H1 (cell line): ENCODE data around the gene OR10P1. TPM values are rescaled to one million over a fixed set of nuclear protein-coding genes. Genes with fewer than 3 reads are reported as not detected.

Experiments
- CTCF ChIA-PET: fragments of 300-600 bp; sonication (Branson Sonifier 250); formaldehyde crosslinking; loops from one replicate; lab custom pipeline; 2021; ENCODE audit not compliant: partially characterized antibody; lab: Charles Lee
- POLR2A ChIA-PET: fragments of 300-600 bp; sonication (Branson Sonifier 250); formaldehyde crosslinking; loops from one replicate; lab custom pipeline; 2021; ENCODE audit warnings: inconsistent platforms; ENCODE audit not compliant: partially characterized antibody; lab: Charles Lee
- DNase-seq, 2 experiments: peaks; one replicate each; pipeline versions ENCODE4 v3.0.0 to v3.0.0-alpha.2; 2010 to 2022; ENCODE audit warnings: low spot score in 2 of 2, low read depth in 1 of 2, mixed read lengths in 1 of 2
- FAIRE-seq: peaks from 2 replicates; lab custom pipeline; 2011; peaks lifted over from hg19 to GRCh38; lab: Jason Lieb, UNC
- H2AFZ ChIP-seq: 2 replicates; pipeline ENCODE4 v1.8.1; 2012; ENCODE audit warnings: low read length, inconsistent platforms
- H2AK5ac ChIP-seq: 2 replicates; pipeline ENCODE4 v1.6.1; 2013; ENCODE audit warnings: low read depth, low read length
- H2BK120ac ChIP-seq: replicated peaks from 2 replicates; pipeline ENCODE3; 2013; ENCODE audit warnings: low read depth, low read length, inconsistent platforms
- H2BK12ac ChIP-seq: 2 replicates; pipeline ENCODE4 v1.6.1; 2013; ENCODE audit warnings: low read depth, low read length
- H2BK15ac ChIP-seq: 2 replicates; pipeline ENCODE4 v1.6.1; 2013; ENCODE audit warnings: low read length
- H2BK20ac ChIP-seq: 2 replicates; pipeline ENCODE4 v1.6.1; 2013; ENCODE audit warnings: low read length
- H2BK5ac ChIP-seq: 2 replicates; pipeline ENCODE4 v1.6.1; 2013; ENCODE audit warnings: low read depth, low read length
- H3K14ac ChIP-seq: 2 replicates; pipeline ENCODE4 v1.6.1; 2013; ENCODE audit warnings: inconsistent platforms; ENCODE audit not compliant: insufficient read length
- H3K18ac ChIP-seq: 2 replicates; pipeline ENCODE4 v1.6.1; 2013; ENCODE audit warnings: low read length; ENCODE audit errors: extremely low read depth
- H3K23ac ChIP-seq: 2 replicates; pipeline ENCODE4 v1.6.1; 2013; ENCODE audit warnings: inconsistent platforms; ENCODE audit not compliant: insufficient read length
- H3K23me2 ChIP-seq: 2 replicates; pipeline ENCODE4 v1.6.1; 2013; ENCODE audit warnings: low read depth, low read length
- H3K27ac ChIP-seq: 2 replicates; pipeline ENCODE4 v1.6.1; 2011; ENCODE audit warnings: low read depth, low read length, inconsistent platforms
- H3K27me3 ChIP-seq, 4 experiments: replicated peaks in 1 of 4; 1 replicate in 1 of 4; 2 replicates in 3 of 4; pipeline versions ENCODE4 v1.6.1 to v1.8.1; 2011 to 2013; ENCODE audit warnings: low read length in 3 of 4, mild to moderate bottlenecking in 3 of 4, inconsistent platforms in 2 of 4, mixed read lengths in 2 of 4, moderate library complexity in 1 of 4; ENCODE audit not compliant: control insufficient read depth in 3 of 4, insufficient read depth in 3 of 4; ENCODE audit errors: extremely low read depth in 1 of 4
- H3K36me3 ChIP-seq, 4 experiments: 2 replicates each; pipeline versions ENCODE4 v1.6.1 to v1.8.1; 2011 to 2013; ENCODE audit warnings: mild to moderate bottlenecking in 4 of 4, low read length in 3 of 4, moderate library complexity in 2 of 4, control low read depth in 1 of 4, inconsistent platforms in 1 of 4; ENCODE audit not compliant: insufficient read depth in 4 of 4, control insufficient read depth in 2 of 4
- H3K4ac ChIP-seq: replicated peaks from 2 replicates; pipeline ENCODE3; 2013; ENCODE audit warnings: low read length, low read depth, mixed read lengths, inconsistent platforms; ENCODE audit not compliant: insufficient read length
- H3K4me1 ChIP-seq, 4 experiments: replicated peaks in 1 of 4; 1 replicate in 1 of 4; 2 replicates in 3 of 4; pipeline versions ENCODE4 v1.6.1 to v1.8.1; 2011 to 2013; ENCODE audit warnings: low read length in 3 of 4, inconsistent platforms in 2 of 4, mixed read lengths in 1 of 4; ENCODE audit not compliant: insufficient read depth in 4 of 4, control insufficient read depth in 3 of 4
- H3K4me2 ChIP-seq, 2 experiments: 2 replicates each; pipeline versions ENCODE4 v1.6.1 to v1.8.1; 2011 to 2013; ENCODE audit warnings: low read depth in 2 of 2, low read length in 2 of 2, control low read depth in 1 of 2, inconsistent platforms in 1 of 2, mild to moderate bottlenecking in 1 of 2; ENCODE audit not compliant: insufficient read depth in 1 of 2
- H3K4me3 ChIP-seq, 4 experiments: fragments of 200-600, 300-600 bp in 1 of 4; sonication (generic), shearing (Covaris generic), sonication (Bioruptor Twin) in 1 of 4; 2 replicates each; pipeline versions ENCODE4 v1.5.1 to v1.8.1; 2011 to 2016; ENCODE audit warnings: low read length in 4 of 4, low read depth in 3 of 4, control low read depth in 2 of 4, inconsistent platforms in 2 of 4, mild to moderate bottlenecking in 2 of 4, mixed read lengths in 1 of 4, moderate library complexity in 1 of 4; ENCODE audit not compliant: insufficient read depth in 2 of 4; ENCODE audit errors: extremely low read depth in 1 of 4
- H3K56ac ChIP-seq: replicated peaks from 2 replicates; pipeline ENCODE3; 2013; ENCODE audit warnings: low read depth, mild to moderate bottlenecking, mixed read lengths, low read length, inconsistent platforms; ENCODE audit not compliant: insufficient read length
- H3K79me1 ChIP-seq: 2 replicates; pipeline ENCODE4 v1.6.1; 2013; ENCODE audit warnings: low read depth, low read length, control low read depth
- H3K79me2 ChIP-seq, 2 experiments: 2 replicates each; pipeline versions ENCODE4 v1.6.1 to v1.8.1; 2012 to 2013; ENCODE audit warnings: low read length in 2 of 2, mild to moderate bottlenecking in 2 of 2, inconsistent platforms in 1 of 2; ENCODE audit not compliant: insufficient read depth in 2 of 2, control insufficient read depth in 1 of 2
- H3K9ac ChIP-seq, 4 experiments: replicated peaks in 1 of 4; 1 replicate in 1 of 4; 2 replicates in 3 of 4; pipeline versions ENCODE4 v1.6.1 to v1.8.1; 2011 to 2013; ENCODE audit warnings: low read depth in 3 of 4, low read length in 3 of 4, control low read depth in 2 of 4, mild to moderate bottlenecking in 2 of 4, moderate library complexity in 2 of 4, inconsistent platforms in 1 of 4; ENCODE audit errors: extremely low read depth in 1 of 4
- H3K9me3 ChIP-seq, 2 experiments: 2 replicates each; pipeline versions ENCODE4 v1.6.1 to v1.8.1; 2012 to 2013; ENCODE audit warnings: mild to moderate bottlenecking in 2 of 2, moderate library complexity in 2 of 2, control low read depth in 1 of 2, inconsistent platforms in 1 of 2, low read depth in 1 of 2, low read length in 1 of 2, mixed read lengths in 1 of 2; ENCODE audit not compliant: insufficient read depth in 2 of 2
- H4K20me1 ChIP-seq, 2 experiments: replicated peaks in 1 of 2; 2 replicates each; pipeline versions ENCODE3 to v1.8.1; 2011 to 2013; ENCODE audit warnings: inconsistent platforms in 2 of 2, low read length in 2 of 2, mild to moderate bottlenecking in 1 of 2; ENCODE audit not compliant: insufficient read depth in 2 of 2, control insufficient read depth in 1 of 2
- H4K5ac ChIP-seq: 2 replicates; pipeline ENCODE4 v1.6.1; 2013; ENCODE audit warnings: low read length, low read depth, mixed read lengths, inconsistent platforms; ENCODE audit not compliant: insufficient read length
- H4K8ac ChIP-seq: 2 replicates; pipeline ENCODE4 v1.8.0; 2013; ENCODE audit warnings: mild to moderate bottlenecking, moderate library complexity, low read length, inconsistent platforms; ENCODE audit not compliant: insufficient read depth; ENCODE audit errors: extremely low read depth
- H4K91ac ChIP-seq: replicated peaks from 2 replicates; pipeline ENCODE3; 2013; ENCODE audit warnings: low read length, mixed read lengths, inconsistent platforms; ENCODE audit not compliant: insufficient read length
- FOSL1 ChIP-seq: IDR thresholded peaks from 2 replicates; pipeline ENCODE4 v1.6.1; 2011; ENCODE audit warnings: mild to moderate bottlenecking, low read depth, low read length, moderate library complexity; ENCODE audit not compliant: insufficient read depth
- KDM1A ChIP-seq: fragments of 200-600, 300-600 bp; sonication (generic); IDR thresholded peaks from 2 replicates; pipeline ENCODE4 v1.7.1; 2016; ENCODE audit warnings: mild to moderate bottlenecking, low read length, borderline replicate concordance
- NANOG ChIP-seq: IDR thresholded peaks from 2 replicates; pipeline ENCODE4 v1.6.1; 2011; ENCODE audit warnings: low read length, low read depth, mild to moderate bottlenecking, inconsistent platforms; ENCODE audit not compliant: insufficient read depth, poor library complexity, severe bottlenecking
- NRF1 ChIP-seq: IDR thresholded peaks from 2 replicates; pipeline ENCODE4 v1.6.1; 2011; ENCODE audit warnings: mild to moderate bottlenecking, low read depth, low read length, improper control_type of control experiment
- PHF8 ChIP-seq: fragments of 200-600 bp; sonication (generic); conservative IDR thresholded peaks from 2 replicates; pipeline ENCODE4 v1.7.1; 2012; ENCODE audit warnings: low read depth, mild to moderate bottlenecking, inconsistent platforms, low read length, moderate library complexity
- SIN3A ChIP-seq, 2 experiments: IDR thresholded peaks in 1 of 2; conservative IDR thresholded peaks in 1 of 2; 2 replicates each; pipeline ENCODE4 v1.6.1; 2011 to 2012; ENCODE audit warnings: low read length in 2 of 2, improper control_type of control experiment in 1 of 2, low read depth in 1 of 2, mild to moderate bottlenecking in 1 of 2
- SIRT6 ChIP-seq: IDR thresholded peaks from one replicate; pipeline ENCODE4 v1.7.1; 2012; ENCODE audit warnings: low read length, inconsistent platforms
- SRF ChIP-seq: IDR thresholded peaks from 2 replicates; pipeline ENCODE4 v1.6.1; 2011; ENCODE audit warnings: mild to moderate bottlenecking, low read depth, low read length, moderate library complexity
- TCF12 ChIP-seq: IDR thresholded peaks from 2 replicates; pipeline ENCODE4 v1.6.1; 2011; ENCODE audit warnings: low read depth, mild to moderate bottlenecking, low read length
- WGBS, 2 experiments: shearing (Covaris generic) in 1 of 2; methylation state at CpG; one replicate each; pipeline versions ENCODE4 v1.1.6 to v1.1.7; 2013 to 2015; ENCODE audit warnings: low lambda C conversion rate in 2 of 2, mixed read lengths in 2 of 2, inconsistent platforms in 1 of 2, low coverage in 1 of 2, missing lambda C conversion rate in 1 of 2; ENCODE audit not compliant: insufficient replicate concordance in 2 of 2, insufficient coverage in 1 of 2, insufficient read length in 1 of 2; ENCODE audit errors: extremely low coverage in 1 of 2, missing lambda C conversion rate in 1 of 2; 5-methylcytosine and 5-hydroxymethylcytosine counted together
- polyA plus RNA-seq, 7 experiments: library from polyadenylated mRNA; depleted of rRNA in 3 of 7; stranded (reverse) in 5 of 7; unstranded in 2 of 7; fragments of >200 nt in 5 of 7; fragments of 200-250 nt in 2 of 7; gene quantifications; 1 replicate in 5 of 7; 2 replicates in 1 of 7; 4 replicates in 1 of 7; pipeline versions ENCODE4 v1.2.1 to v1.2.3, GENCODE V29; 2011 to 2013; ENCODE audit warnings: missing spikeins in 2 of 7, mixed read lengths in 2 of 7
- total RNA-seq: library from RNA; stranded (reverse); fragmentation: NEBNext Ultra II Directional; extraction: Animal tissue kit (Norgen Biotek cat#: 25700); gene quantifications from 2 replicates; pipeline ENCODE4 v1.2.1, GENCODE V29; 2021
- TF ChIP-seq, protein P1 (sequence below): IDR thresholded peaks from 2 replicates; pipeline ENCODE4 v1.6.1; 2012; ENCODE audit warnings: low read length, inconsistent platforms

Gene OR10P1
- total and polyA plus RNA-seq, 2 of the 8 experiments (the other 6 are each of a cell fraction or from before 2014, with no cell fraction given), result not detected

- Histone ChIP-seq H4K8ac (no peak overlapping the region), H4K91ac (no peak overlapping the region), H3K4me2 (no peak overlapping the region), H3K27ac (no peak overlapping the region), H3K79me1 (no peaks in the 10 kb centered on the region), H3K36me3 (no peaks in the 10 kb centered on the region), H3K79me2 (no peaks in the 10 kb centered on the region), H4K5ac (no peak overlapping the region), H2BK5ac (no peak overlapping the region), H2BK120ac (no peak overlapping the region), H3K27me3 (no peaks in the 10 kb centered on the region), H3K4me3 (no peak overlapping the region), H3K9ac (no peak overlapping the region), H3K4me1 (no peaks in the 10 kb centered on the region), H3K23me2 (no peaks in the 10 kb centered on the region), H2AFZ (no peak overlapping the region), H3K9me3 (peaks cover 3 to 10% of the 10 kb centered on the region in 2 experiments; a peak in 3 of 4 replicates), H2BK20ac (no peak overlapping the region), H2BK12ac (no peak overlapping the region), H3K18ac (no peak overlapping the region), H2BK15ac (no peak overlapping the region), H2AK5ac (no peak overlapping the region), H3K56ac (no peak overlapping the region)
- CTCF ChIA-PET, result interaction anchor here (0.8 to 1.7 kb wide), 4 partner anchors 32 to 426 kb away, joined by 3 to 5 read pairs (median 4); no protein-coding TSS in a partner anchor
- POLR2A ChIA-PET, result no interaction called here
- FAIRE-seq (no peak), DNase-seq (no peak)
- WGBS, 2 experiments, result 95% methylated on average over 1 of the region's 1 CpG; no CpG with 5 or more reads in 1 of the 2 experiments
- TF ChIP-seq NRF1 (no peak), SRF (no peak), KDM1A (no peak), FOSL1 (no peak), SIN3A (conservative IDR thresholded peaks at IDR 0.05 in 1 of 2, IDR thresholded peaks at IDR 0.05 in 1 of 2; ENCODE audit: low read depth in 1 of 2, low read length in 2 of 2) (no peak), NANOG (no peak), PHF8 (no peak), SIRT6 (no peak), TCF12 (no peak)
- TF ChIP-seq, protein P1, sequence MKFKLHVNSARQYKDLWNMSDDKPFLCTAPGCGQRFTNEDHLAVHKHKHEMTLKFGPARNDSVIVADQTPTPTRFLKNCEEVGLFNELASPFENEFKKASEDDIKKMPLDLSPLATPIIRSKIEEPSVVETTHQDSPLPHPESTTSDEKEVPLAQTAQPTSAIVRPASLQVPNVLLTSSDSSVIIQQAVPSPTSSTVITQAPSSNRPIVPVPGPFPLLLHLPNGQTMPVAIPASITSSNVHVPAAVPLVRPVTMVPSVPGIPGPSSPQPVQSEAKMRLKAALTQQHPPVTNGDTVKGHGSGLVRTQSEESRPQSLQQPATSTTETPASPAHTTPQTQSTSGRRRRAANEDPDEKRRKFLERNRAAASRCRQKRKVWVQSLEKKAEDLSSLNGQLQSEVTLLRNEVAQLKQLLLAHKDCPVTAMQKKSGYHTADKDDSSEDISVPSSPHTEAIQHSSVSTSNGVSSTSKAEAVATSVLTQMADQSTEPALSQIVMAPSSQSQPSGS, result no peak
- TF ChIP-seq, all 59 proteins: peak for 0
- no peak overlapping the region for H3K23ac ChIP-seq
- no peak overlapping the region for H3K4ac ChIP-seq
- no peaks in the 10 kb centered on the region for H4K20me1 ChIP-seq
- no peak overlapping the region for H3K14ac ChIP-seq
Observed at GRCh38 chr12:55614764-55615163, 21.9 kb upstream of the OR10P1 start.
